ENCODE measurements around the gene YIF1A.

- TF ChIP-seq POLR2AphosphoS5 (IDR thresholded peaks at IDR 0.05) (no peak), POLR2A (IDR thresholded peaks at IDR 0.05) (no peak), CTCF (IDR thresholded peaks at IDR 0.05) (no peak), EP300 (IDR thresholded peaks at IDR 0.05) (no peak)
Measured at GRCh38 chr11:66328031-66328301, 39.0 kb upstream of the YIF1A start.

Data from stomach (tissue), 4 donors.